ENCODE data around the gene C1orf53. TPM values are rescaled to one million over a fixed set of nuclear protein-coding genes. Genes with fewer than 3 reads are reported as not detected.
A peak's percentile ranks its signal among the peaks of the same experiment; 100 is the strongest.
"Not testable (repeated sequence)": the region's sequence is repeated elsewhere in the genome, so short reads cannot be mapped to it uniquely, and the experiment has no call there.

C1orf53 gene
- total RNA-seq: 1.0 and 1.3 TPM in 2 replicates

GRCh38 chr1:197902454-197903195 lies at the start of gene C1orf53:
C1orf53 (plus strand) TSS chr1:197902630; CDS start chr1:197902650, 20 bp downstream.
- Mint-ChIP-seq H3K9me3 (no peaks in the 10 kb centered on the region), H3K27ac (peak within 1 kb of the TSS; percentile 80), H3K27me3 (peaks cover 68% of the 10 kb centered on the region), H3K36me3 (ENCODE audit: low read depth) (no peaks in the 10 kb centered on the region), H3K4me3 (peak within 1 kb of the TSS; percentile 83), H3K4me1 (peaks cover 8% of the 10 kb centered on the region)
- DNase-seq: peak; percentile 94
- intact Hi-C loops (cut with micrococcal nuclease): loop anchor here (2.0 to 10.0 kb wide), 3 partner anchors 126 to 722 kb away; partner anchors contain the start of gene NEK7

- H3K4me3 Mint-ChIP-seq; H3K27ac Mint-ChIP-seq; H3K4me1 Mint-ChIP-seq; H3K9me3 Mint-ChIP-seq; intact Hi-C loops (cut with micrococcal nuclease); H3K27me3 Mint-ChIP-seq; DNase-seq; H3K36me3 Mint-ChIP-seq (ENCODE audit: low read depth): not testable (repeated sequence)
Measured at GRCh38 chr1:197855751-197856150, 46.7 kb upstream of the C1orf53 start.

GRCh38 chr1:197857477-197857876 lies 45.0 kb upstream of the C1orf53 start:
- Mint-ChIP-seq H3K9me3 (no peaks in the 10 kb centered on the region), H3K27ac (no peak overlapping the region), H3K27me3 (peaks cover 2% of the 10 kb centered on the region), H3K4me3 (no peak overlapping the region), H3K4me1 (no peaks in the 10 kb centered on the region), H3K36me3 (ENCODE audit: low read depth) (no peaks in the 10 kb centered on the region)
- no peak for DNase-seq
- intact Hi-C loops (cut with micrococcal nuclease): no loop called here

- no peak overlapping the region for H3K4me3 Mint-ChIP-seq
- no peaks in the 10 kb centered on the region for H3K9me3 Mint-ChIP-seq
- H3K4me1 Mint-ChIP-seq: no peaks in the 10 kb centered on the region
- intact Hi-C loops (cut with micrococcal nuclease): no loop called here
- H3K36me3 Mint-ChIP-seq (ENCODE audit: low read depth): no peaks in the 10 kb centered on the region
- no peak overlapping the region for H3K27ac Mint-ChIP-seq
- H3K27me3 Mint-ChIP-seq: peaks cover 13% of the 10 kb centered on the region
- DNase-seq: no peak
Measured at GRCh38 chr1:197859024-197859423, 43.4 kb upstream of the C1orf53 start.

- H3K27ac Mint-ChIP-seq: no peak overlapping the region
- no peaks in the 10 kb centered on the region for H3K36me3 Mint-ChIP-seq (ENCODE audit: low read depth)
- H3K9me3 Mint-ChIP-seq: no peaks in the 10 kb centered on the region
- no peak for DNase-seq
- H3K27me3 Mint-ChIP-seq: peaks cover 21% of the 10 kb centered on the region
- no peaks in the 10 kb centered on the region for H3K4me1 Mint-ChIP-seq
- no peak overlapping the region for H3K4me3 Mint-ChIP-seq
- intact Hi-C loops (cut with micrococcal nuclease): no loop called here
Measured at GRCh38 chr1:197862221-197862620, 40.2 kb upstream of the C1orf53 start.

- Mint-ChIP-seq H3K27ac (no peak overlapping the region), H3K36me3 (ENCODE audit: low read depth) (no peaks in the 10 kb centered on the region)
- intact Hi-C loops (cut with micrococcal nuclease): no loop called here
Measured at GRCh38 chr1:197862671-197863070, 39.8 kb upstream of the C1orf53 start.

GRCh38 chr1:197865809-197866208 lies 36.6 kb upstream of the C1orf53 start:
- Mint-ChIP-seq H3K27ac (no peak overlapping the region), H3K9me3 (no peaks in the 10 kb centered on the region), H3K27me3 (peaks cover 27% of the 10 kb centered on the region), H3K4me1 (peaks cover 1% of the 10 kb centered on the region), H3K4me3 (no peak overlapping the region), H3K36me3 (ENCODE audit: low read depth) (no peaks in the 10 kb centered on the region)
- DNase-seq: no peak
- intact Hi-C loops (cut with micrococcal nuclease): no loop called here

More at GRCh38 chr1:197862671-197863070, 39.8 kb upstream of the C1orf53 start:
- H3K9me3 Mint-ChIP-seq: no peaks in the 10 kb centered on the region
- no peaks in the 10 kb centered on the region for H3K4me1 Mint-ChIP-seq
- DNase-seq: no peak
- H3K4me3 Mint-ChIP-seq: no peak overlapping the region
- H3K27me3 Mint-ChIP-seq: peaks cover 23% of the 10 kb centered on the region

- no peaks in the 10 kb centered on the region for H3K36me3 Mint-ChIP-seq (ENCODE audit: low read depth)
- H3K27me3 Mint-ChIP-seq: peaks cover 23% of the 10 kb centered on the region
- peak; percentile 83 for DNase-seq
- intact Hi-C loops (cut with micrococcal nuclease): loop anchor here (1.0 to 2.0 kb wide), 5 partner anchors 94 to 348 kb away; partner anchors contain the start of gene DENND1B
- peaks cover 1% of the 10 kb centered on the region for H3K4me1 Mint-ChIP-seq
- H3K9me3 Mint-ChIP-seq: no peaks in the 10 kb centered on the region
- no peak overlapping the region for H3K27ac Mint-ChIP-seq
- H3K4me3 Mint-ChIP-seq: no peak overlapping the region
Measured at GRCh38 chr1:197868751-197869489, 33.5 kb upstream of the C1orf53 start.

GRCh38 chr1:197869490-197870077 lies 32.8 kb upstream of the C1orf53 start:
- peaks cover 27% of the 10 kb centered on the region for H3K27me3 Mint-ChIP-seq
- H3K4me3 Mint-ChIP-seq: no peak overlapping the region
- H3K4me1 Mint-ChIP-seq: peaks cover 1% of the 10 kb centered on the region
- no peak overlapping the region for H3K27ac Mint-ChIP-seq
- intact Hi-C loops (cut with micrococcal nuclease): loop anchor here (1.0 to 2.0 kb wide), 4 partner anchors 95 to 349 kb away; partner anchors contain the start of gene DENND1B
- no peak for DNase-seq
- no peaks in the 10 kb centered on the region for H3K36me3 Mint-ChIP-seq (ENCODE audit: low read depth)
- no peaks in the 10 kb centered on the region for H3K9me3 Mint-ChIP-seq

- no peak for DNase-seq
- no peak overlapping the region for H3K27ac Mint-ChIP-seq
- peaks cover 40% of the 10 kb centered on the region for H3K27me3 Mint-ChIP-seq
- H3K4me3 Mint-ChIP-seq: no peak overlapping the region
- intact Hi-C loops (cut with micrococcal nuclease): no loop called here
- peaks cover 19% of the 10 kb centered on the region for H3K9me3 Mint-ChIP-seq
- H3K36me3 Mint-ChIP-seq (ENCODE audit: low read depth): no peaks in the 10 kb centered on the region
- no peaks in the 10 kb centered on the region for H3K4me1 Mint-ChIP-seq
Measured at GRCh38 chr1:197876894-197877293, 25.5 kb upstream of the C1orf53 start.

- intact Hi-C loops (cut with micrococcal nuclease); DNase-seq; H3K4me1 Mint-ChIP-seq; H3K36me3 Mint-ChIP-seq (ENCODE audit: low read depth); H3K4me3 Mint-ChIP-seq; H3K27ac Mint-ChIP-seq: not testable (repeated sequence)
- H3K27me3 Mint-ChIP-seq: peaks cover 46% of the 10 kb centered on the region
- peaks cover 19% of the 10 kb centered on the region for H3K9me3 Mint-ChIP-seq
Measured at GRCh38 chr1:197880385-197880784, 22.0 kb upstream of the C1orf53 start.

GRCh38 chr1:197882241-197882640 lies 20.2 kb upstream of the C1orf53 start:
- H3K27ac Mint-ChIP-seq; H3K36me3 Mint-ChIP-seq (ENCODE audit: low read depth); DNase-seq; H3K4me1 Mint-ChIP-seq; intact Hi-C loops (cut with micrococcal nuclease); H3K4me3 Mint-ChIP-seq: not testable (repeated sequence)
- Mint-ChIP-seq H3K9me3 (peaks cover 13% of the 10 kb centered on the region), H3K27me3 (peaks cover 50% of the 10 kb centered on the region)

- no peak for DNase-seq
- no peak overlapping the region for H3K4me3 Mint-ChIP-seq
- H3K27ac Mint-ChIP-seq: no peak overlapping the region
- intact Hi-C loops (cut with micrococcal nuclease): no loop called here
- no peaks in the 10 kb centered on the region for H3K4me1 Mint-ChIP-seq
- peaks cover 6% of the 10 kb centered on the region for H3K9me3 Mint-ChIP-seq
- H3K36me3 Mint-ChIP-seq (ENCODE audit: low read depth): no peaks in the 10 kb centered on the region
- peaks cover 48% of the 10 kb centered on the region for H3K27me3 Mint-ChIP-seq
Measured at GRCh38 chr1:197884173-197884572, 18.3 kb upstream of the C1orf53 start.

- H3K4me1 Mint-ChIP-seq: no peaks in the 10 kb centered on the region
- no peak overlapping the region for H3K4me3 Mint-ChIP-seq
- no peaks in the 10 kb centered on the region for H3K36me3 Mint-ChIP-seq (ENCODE audit: low read depth)
- peaks cover 44% of the 10 kb centered on the region for H3K27me3 Mint-ChIP-seq
- H3K9me3 Mint-ChIP-seq: no peaks in the 10 kb centered on the region
- H3K27ac Mint-ChIP-seq: no peak overlapping the region
- DNase-seq: no peak
- intact Hi-C loops (cut with micrococcal nuclease): no loop called here
Measured at GRCh38 chr1:197890936-197891335, 11.5 kb upstream of the C1orf53 start.

Data from activated CD4-positive, alpha-beta T cell treated with anti-CD3 and anti-CD28 coated beads, Interleukin-2, amount 10 ng/mL, durations not matched to agents 24 days and 14 days (primary cell).